ENCODE measurements around the gene GLRX5.
"Not testable (repeated sequence)": the region's sequence is repeated elsewhere in the genome, so short reads cannot be mapped to it uniquely, and the experiment has no call there.

GLRX5 gene

GRCh38 chr14:95577067-95577800, 42.4 kb downstream of the GLRX5 start:
- H3K27me3 Mint-ChIP-seq, result peaks cover 32 to 33% of the 10 kb centered on the region in 2 donors
- peak; percentile 83 for ATAC-seq (replicated peaks)

DNA sequence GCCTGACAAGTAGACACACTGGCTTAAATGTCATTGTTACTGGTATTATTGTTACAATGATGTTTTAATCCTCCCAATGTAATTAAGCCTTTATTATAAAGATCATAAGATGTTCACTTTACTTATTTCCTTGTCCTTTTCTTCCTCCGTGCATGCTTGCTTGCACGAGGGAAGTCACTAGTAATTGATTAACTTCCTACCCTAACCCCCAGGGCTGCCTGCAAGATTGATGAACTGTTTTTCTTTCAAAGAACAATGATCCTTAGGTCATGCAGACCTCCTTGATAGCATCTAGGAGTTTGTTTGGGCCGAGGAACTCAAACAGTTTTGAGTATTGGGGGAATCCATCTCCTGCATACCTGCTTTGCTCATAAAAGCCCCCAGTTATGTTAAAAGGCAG, 43.0 kb downstream of the GLRX5 start:
- Mint-ChIP-seq H3K36me3 (ENCODE audit: insufficient read depth) (no peaks in the 10 kb centered on the region), H3K4me3 (no peak overlapping the region), H3K27me3 (peaks cover 28 to 33% of the 10 kb centered on the region in 2 donors), H3K4me1 (ENCODE audit: low read depth in 2 of 2) (no peaks in the 10 kb centered on the region), H3K27ac (no peak overlapping the region), H3K9me3 (no peaks in the 10 kb centered on the region)
- ATAC-seq (replicated peaks) (no peak), DNase-seq (no peak)

More at GRCh38 chr14:95577067-95577800, 42.4 kb downstream of the GLRX5 start:
- DNase-seq, result no peak
- no peaks in the 10 kb centered on the region for H3K36me3 Mint-ChIP-seq (ENCODE audit: insufficient read depth)
- no peak overlapping the region for H3K4me3 Mint-ChIP-seq
- no peak overlapping the region for H3K27ac Mint-ChIP-seq
- no peaks in the 10 kb centered on the region for H3K9me3 Mint-ChIP-seq
- no peaks in the 10 kb centered on the region for H3K4me1 Mint-ChIP-seq (ENCODE audit: low read depth in 2 of 2)

- H3K36me3 Mint-ChIP-seq (ENCODE audit: insufficient read depth); H3K4me3 Mint-ChIP-seq; DNase-seq; H3K27ac Mint-ChIP-seq; H3K9me3 Mint-ChIP-seq; H3K4me1 Mint-ChIP-seq (ENCODE audit: low read depth in 2 of 2); ATAC-seq (replicated peaks): not testable (repeated sequence)
- H3K27me3 Mint-ChIP-seq, result peaks cover 35 to 47% of the 10 kb centered on the region in 2 donors
Observed at GRCh38 chr14:95583836-95584617, 49.2 kb downstream of the GLRX5 start.

DNA sequence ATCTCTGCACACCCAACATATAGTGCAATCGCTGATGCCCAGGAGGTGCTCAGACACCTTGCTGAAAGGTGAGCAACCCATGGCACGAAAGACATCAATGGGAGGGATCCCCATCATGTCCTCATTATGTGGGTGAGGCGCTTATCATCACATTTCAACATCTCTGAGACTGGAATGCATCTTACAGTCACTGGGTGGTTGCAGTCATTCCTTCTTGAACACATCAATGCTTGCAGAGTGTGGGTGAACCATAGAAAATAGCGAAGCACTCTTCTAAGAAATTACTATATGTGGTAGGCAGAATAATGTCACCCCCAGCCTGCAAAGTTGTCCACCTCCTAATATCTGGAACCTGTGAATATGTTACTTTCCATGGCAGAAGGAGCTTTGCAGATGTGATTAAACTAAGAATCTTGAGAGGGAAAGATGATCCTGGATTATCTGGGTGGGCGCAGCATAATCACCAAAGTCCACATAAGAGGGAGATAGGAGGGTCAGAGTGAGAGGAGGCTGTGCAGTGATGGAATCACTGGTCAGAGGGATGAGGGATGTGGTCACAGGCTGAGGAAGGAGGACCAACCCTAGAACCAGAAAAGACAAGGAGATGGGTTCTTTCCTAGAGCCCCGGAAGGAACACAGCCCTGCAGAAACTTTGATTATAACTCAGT, 51.2 kb downstream of the GLRX5 start:
- Mint-ChIP-seq H3K27me3 (peaks cover 35 to 47% of the 10 kb centered on the region in 2 donors), H3K9me3 (no peaks in the 10 kb centered on the region), H3K4me3 (no peak overlapping the region), H3K36me3 (ENCODE audit: insufficient read depth) (no peaks in the 10 kb centered on the region), H3K4me1 (ENCODE audit: low read depth in 2 of 2) (no peaks in the 10 kb centered on the region), H3K27ac (no peak overlapping the region)
- DNase-seq (no peak), ATAC-seq (replicated peaks) (no peak)

DNA sequence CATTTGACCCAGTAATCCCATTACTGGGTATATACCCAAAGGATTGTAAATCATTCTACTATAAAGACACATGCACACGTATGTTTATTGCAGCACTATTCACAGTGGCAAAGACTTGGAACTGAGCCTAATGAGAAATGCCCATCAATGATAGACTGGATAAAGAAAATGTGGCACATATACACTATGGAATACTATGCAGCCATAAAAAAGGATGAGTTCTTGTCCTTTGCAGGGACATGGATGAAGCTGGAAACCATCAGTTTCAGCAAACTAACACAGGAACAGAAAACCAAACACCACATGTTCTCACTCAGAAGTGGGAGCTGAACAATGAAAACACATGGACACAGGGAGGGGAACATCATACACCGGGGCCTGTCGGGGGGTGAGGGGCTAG, 56.3 kb downstream of the GLRX5 start:
- H3K4me1 Mint-ChIP-seq (ENCODE audit: low read depth in 2 of 2); H3K36me3 Mint-ChIP-seq (ENCODE audit: insufficient read depth); DNase-seq; ATAC-seq (replicated peaks); H3K4me3 Mint-ChIP-seq; H3K9me3 Mint-ChIP-seq; H3K27ac Mint-ChIP-seq: not testable (repeated sequence)
- H3K27me3 Mint-ChIP-seq, result peaks cover 16 to 25% of the 10 kb centered on the region in 2 donors

Measured in effector memory CD8-positive, alpha-beta T cell (primary cell).